ENCODE results near the gene GNAI3. TPM values are rescaled to one million over a fixed set of nuclear protein-coding genes. Genes with fewer than 3 reads are reported as not detected.
A peak's percentile ranks its signal among the peaks of the same experiment; 100 is the strongest.

The GNAI3 gene
- total and polyA plus RNA-seq, 10 of the 15 experiments (the other 5 are each of a cell fraction or from before 2014, with no cell fraction given), result 5.9 to 13.8 (median 8.0) TPM

- no peak for TF ChIP-seq TARDBP (IDR thresholded peaks at IDR 0.05; ENCODE audit: borderline replicate concordance)
Observed at GRCh38 chr1:109625176-109625575, 76.8 kb downstream of the GNAI3 start (continued).

DNA sequence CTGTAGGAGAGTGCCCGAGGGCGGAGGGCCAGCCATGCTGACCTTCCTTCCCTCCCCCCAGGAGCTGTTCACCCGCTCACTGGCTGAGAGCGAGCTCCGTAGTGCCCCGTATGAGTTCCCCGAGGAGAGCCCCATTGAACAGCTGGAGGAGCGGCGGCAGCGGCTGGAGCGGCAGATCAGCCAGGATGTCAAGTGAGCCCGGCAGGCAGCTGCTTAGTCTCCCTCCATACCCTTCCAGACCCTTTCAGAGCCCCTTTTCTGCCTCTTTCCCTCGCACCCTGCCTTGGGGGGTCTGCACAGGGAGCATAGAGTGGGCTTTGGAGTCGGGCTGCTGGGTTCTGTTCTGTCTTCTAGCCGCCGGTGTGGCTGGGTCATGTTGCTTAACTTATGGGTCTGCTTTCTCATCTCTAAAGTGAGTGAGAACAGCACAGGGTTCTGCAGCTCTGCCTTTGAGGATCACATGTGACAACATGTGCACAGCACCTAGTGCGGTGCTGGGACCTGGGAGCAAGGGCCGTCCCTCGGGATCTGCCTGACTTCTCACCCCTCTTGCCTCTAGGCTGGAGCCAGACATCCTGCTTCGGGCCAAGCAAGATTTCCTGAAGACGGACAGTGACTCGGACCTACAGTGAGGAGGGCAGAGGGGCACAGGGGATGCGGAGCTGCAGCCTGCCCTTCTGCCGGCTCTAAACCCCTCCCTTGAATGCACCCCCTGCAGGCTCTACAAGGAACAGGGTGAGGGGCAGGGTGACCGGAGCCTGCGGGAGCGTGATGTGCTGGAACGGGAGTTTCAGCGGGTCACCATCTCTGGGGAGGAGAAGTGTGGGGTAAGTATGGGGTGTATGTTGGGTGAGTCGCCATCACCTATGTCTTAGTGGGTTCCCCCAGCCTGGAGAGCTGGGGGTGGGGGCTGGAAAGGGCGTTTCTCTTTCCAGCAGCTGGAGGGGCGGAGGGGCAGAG is 77.5 kb downstream of the GNAI3 start:
- RAD21 ChIA-PET (ENCODE audit: unreplicated experiment), result interaction anchor here (1.3 to 2.7 kb wide), 2 partner anchors 77 to 79 kb away, joined by 5 to 15 read pairs; partner anchors contain the start of gene GNAI3
- peaks cover 30% of the 10 kb centered on the region for H3K4me1 ChIP-seq (ENCODE audit: control insufficient read depth, insufficient read depth, low read length)
- WGBS (ENCODE audit: insufficient coverage, insufficient replicate concordance, low lambda C conversion rate, missing lambda C conversion rate), result 96% methylated on average over 32 of the region's 32 CpGs
- no TSS peak for BruUV-seq (replicated peaks)
- FAIRE-seq (no peak), DNase-seq (ENCODE audit: low read depth, low spot score) (no peak), ATAC-seq (no peak)
- no peak for TF ChIP-seq ZNF384 (IDR thresholded peaks at IDR 0.05; ENCODE audit: borderline replicate concordance, low read depth, low read length)
- no peak for TF ChIP-seq TCF3 (IDR thresholded peaks at IDR 0.05; ENCODE audit: borderline replicate concordance, insufficient read depth, low read depth, low read length)
- 0 out of 2 replicates have a peak, but pooled peaks have one; percentile 8 for TF ChIP-seq POLR2A (IDR thresholded peaks at IDR 0.05; ENCODE audit: low read depth, low read length)
- CTCF ChIA-PET, result interaction anchor here (1.4 to 6.3 kb wide), 5 partner anchors 10 to 403 kb away, joined by 4 to 38 read pairs (median 5); partner anchors contain the start of gene GNAI3
- in situ Hi-C loops (cut with MboI), result no loop called here
- no peak overlapping the region for H2AFZ ChIP-seq (ENCODE audit: control insufficient read depth, low read depth, low read length)
- no peaks in the 10 kb centered on the region for H3K9me3 ChIP-seq (replicated peaks; ENCODE audit: control insufficient read depth, insufficient read depth, low read length)
- no peak overlapping the region for H3K4me2 ChIP-seq (ENCODE audit: control insufficient read depth, insufficient read depth)
- no peaks in the 10 kb centered on the region for H3K27me3 ChIP-seq (replicated peaks in 1 of 2; ENCODE audit: control insufficient read depth in 2 of 2, insufficient read depth in 2 of 2, low read length in 1 of 2)
- H4K20me1 ChIP-seq (ENCODE audit: control insufficient read depth, insufficient read depth), result no peaks in the 10 kb centered on the region
- H3K36me3 ChIP-seq (ENCODE audit: control insufficient read depth in 2 of 2, insufficient read depth in 2 of 2, low read length in 1 of 2), result peaks cover 3 to 20% of the 10 kb centered on the region in 2 experiments; a peak in 3 of 4 replicates
- POLR2A ChIA-PET, result interaction anchor here (2.2 kb wide), 1 partner anchor 77 kb away, joined by 14 read pairs; the partner anchor contains the start of gene GNAI3
- SMC1A ChIA-PET (ENCODE audit: uncharacterized antibody, unreplicated experiment), result interaction anchor here (2.3 kb wide), 1 partner anchor 77 kb away, joined by 13 read pairs; the partner anchor contains the start of gene GNAI3
- no peak overlapping the region for H3K4me3 ChIP-seq
- intact Hi-C loops (cut with micrococcal nuclease; ENCODE audit: unreplicated experiment), result no loop called here
- H3K79me2 ChIP-seq (ENCODE audit: control insufficient read depth, insufficient read depth, low read length), result peaks cover 39% of the 10 kb centered on the region
- no peak overlapping the region for H3K9ac ChIP-seq (ENCODE audit: control insufficient read depth, insufficient read depth, low read length)
- H3K27ac ChIP-seq (ENCODE audit: control insufficient read depth, insufficient read depth), result no peak overlapping the region
